SK-N-SH treated with all-trans-retinoic acid at 6 μM for 48 hours (cell line): ENCODE measurements around the gene PTPRO.

Experiments used
- ATAC-seq: fragments of 200-7000 bp; cut with Tn5 transposase; 3 replicates; pipeline ENCODE4 v1.9.1; 2020; ENCODE audit warnings: mild to moderate bottlenecking, moderate library complexity
- ARNTL ChIP-seq: fragments of 450-650 bp; formaldehyde crosslinking; IDR thresholded peaks from 2 replicates; pipeline ENCODE4 v1.5.0; 2020; ENCODE audit warnings: low read depth, mild to moderate bottlenecking, moderate library complexity, borderline replicate concordance
- BACH2 ChIP-seq: fragments of 250-450 bp; sonication (Bioruptor Pico); IDR thresholded peaks from 2 replicates; pipeline ENCODE4 v1.9.0; 2021; ENCODE audit warnings: mild to moderate bottlenecking, borderline replicate concordance
- CREB5 ChIP-seq: fragments of 250-450 bp; sonication (Bioruptor Pico); IDR thresholded peaks from 2 replicates; pipeline ENCODE4 v1.5.1; 2020; ENCODE audit warnings: low read depth, mild to moderate bottlenecking, moderate library complexity
- CSDC2 ChIP-seq: fragments of 250-450 bp; sonication (Bioruptor Pico); IDR thresholded peaks from 2 replicates; pipeline ENCODE4 v1.5.0; 2020; ENCODE audit warnings: mild to moderate bottlenecking, moderate library complexity
- ESRRG ChIP-seq: fragments of 250-450 bp; sonication (Bioruptor Pico); IDR thresholded peaks from 2 replicates; pipeline ENCODE4 v1.6.1; 2021; ENCODE audit warnings: mild to moderate bottlenecking
- GLIS3 ChIP-seq: fragments of 250-450 bp; sonication (Bioruptor Pico); IDR thresholded peaks from 2 replicates; pipeline ENCODE4 v1.5.0; 2020; ENCODE audit warnings: mild to moderate bottlenecking, moderate library complexity
- ISL1 ChIP-seq: fragments of 250-450 bp; sonication (Bioruptor Pico); IDR thresholded peaks from 2 replicates; pipeline ENCODE4 v2.1.2; 2022; ENCODE audit warnings: mild to moderate bottlenecking, moderate library complexity
- OSR1 ChIP-seq: fragments of 250-450 bp; sonication (Bioruptor Pico); IDR thresholded peaks from 2 replicates; pipeline ENCODE4 v1.8.0; 2022; ENCODE audit warnings: moderate library complexity, mild to moderate bottlenecking, inconsistent platforms
- PPARA ChIP-seq: fragments of 250-450 bp; sonication (Bioruptor Pico); IDR thresholded peaks from 2 replicates; pipeline ENCODE4 v1.5.0; 2020; ENCODE audit warnings: mild to moderate bottlenecking, borderline replicate concordance
- RARB ChIP-seq: fragments of 250-450 bp; sonication (Bioruptor Pico); IDR thresholded peaks from 2 replicates; pipeline ENCODE4 v1.8.0; 2021; ENCODE audit warnings: mild to moderate bottlenecking, moderate library complexity
- SNAI2 ChIP-seq: fragments of 250-450 bp; sonication (Bioruptor Pico); IDR thresholded peaks from 2 replicates; pipeline ENCODE4 v1.5.0; 2020; ENCODE audit warnings: mild to moderate bottlenecking, moderate library complexity
- TCF4 ChIP-seq: fragments of 250-450 bp; sonication (Bioruptor Pico); IDR thresholded peaks from 2 replicates; pipeline ENCODE4 v1.8.0; 2021; ENCODE audit warnings: mild to moderate bottlenecking, moderate library complexity, borderline replicate concordance
- TOX ChIP-seq: fragments of 250-450 bp; sonication (Bioruptor Pico); IDR thresholded peaks from 2 replicates; pipeline ENCODE4 v1.8.0; 2021; ENCODE audit warnings: mild to moderate bottlenecking, moderate library complexity, borderline replicate concordance
- ZC3H10 ChIP-seq: fragments of 250-450 bp; sonication (Bioruptor Pico); IDR thresholded peaks from 2 replicates; pipeline ENCODE4 v1.5.1; 2021; ENCODE audit warnings: mild to moderate bottlenecking, moderate library complexity
- ZFP3 ChIP-seq: fragments of 250-450 bp; sonication (Bioruptor Pico); IDR thresholded peaks from 2 replicates; pipeline ENCODE4 v1.5.0; 2020; ENCODE audit warnings: mild to moderate bottlenecking, moderate library complexity
- ZFP30 ChIP-seq: fragments of 450-650 bp; formaldehyde crosslinking; IDR thresholded peaks from 2 replicates; pipeline ENCODE4 v1.5.0; 2022; ENCODE audit warnings: mild to moderate bottlenecking, moderate library complexity
- ZNF565 ChIP-seq: fragments of 450-650 bp; formaldehyde crosslinking; conservative IDR thresholded peaks from 2 replicates; pipeline ENCODE4 v1.5.0; 2020; ENCODE audit warnings: low read depth, mild to moderate bottlenecking, moderate library complexity
- ZNF70 ChIP-seq: fragments of 450-650 bp; formaldehyde crosslinking; IDR thresholded peaks from 2 replicates; pipeline ENCODE4 v1.5.0; 2020; ENCODE audit warnings: mild to moderate bottlenecking, moderate library complexity
- TF ChIP-seq, protein P1 (sequence below): fragments of 250-450 bp; sonication (Bioruptor Pico); IDR thresholded peaks from 2 replicates; pipeline ENCODE4 v1.8.0; 2021; ENCODE audit warnings: low read depth, mild to moderate bottlenecking, moderate library complexity, borderline replicate concordance
- TF ChIP-seq, protein P2 (sequence below): fragments of 250-450 bp; sonication (Bioruptor Pico); IDR thresholded peaks from 2 replicates; pipeline ENCODE4 v1.5.1; 2021; ENCODE audit warnings: mild to moderate bottlenecking, moderate library complexity
- TF ChIP-seq, protein P3 (sequence below): fragments of 250-450 bp; sonication (Bioruptor Pico); IDR thresholded peaks from 2 replicates; pipeline ENCODE4 v1.8.0; 2020; ENCODE audit warnings: mild to moderate bottlenecking, moderate library complexity, borderline replicate concordance
- TF ChIP-seq, protein P4 (sequence below): fragments of 250-450 bp; sonication (Bioruptor Pico); IDR thresholded peaks from 2 replicates; pipeline ENCODE4 v1.5.0; 2020; ENCODE audit warnings: mild to moderate bottlenecking, moderate library complexity

PTPRO gene

DNA sequence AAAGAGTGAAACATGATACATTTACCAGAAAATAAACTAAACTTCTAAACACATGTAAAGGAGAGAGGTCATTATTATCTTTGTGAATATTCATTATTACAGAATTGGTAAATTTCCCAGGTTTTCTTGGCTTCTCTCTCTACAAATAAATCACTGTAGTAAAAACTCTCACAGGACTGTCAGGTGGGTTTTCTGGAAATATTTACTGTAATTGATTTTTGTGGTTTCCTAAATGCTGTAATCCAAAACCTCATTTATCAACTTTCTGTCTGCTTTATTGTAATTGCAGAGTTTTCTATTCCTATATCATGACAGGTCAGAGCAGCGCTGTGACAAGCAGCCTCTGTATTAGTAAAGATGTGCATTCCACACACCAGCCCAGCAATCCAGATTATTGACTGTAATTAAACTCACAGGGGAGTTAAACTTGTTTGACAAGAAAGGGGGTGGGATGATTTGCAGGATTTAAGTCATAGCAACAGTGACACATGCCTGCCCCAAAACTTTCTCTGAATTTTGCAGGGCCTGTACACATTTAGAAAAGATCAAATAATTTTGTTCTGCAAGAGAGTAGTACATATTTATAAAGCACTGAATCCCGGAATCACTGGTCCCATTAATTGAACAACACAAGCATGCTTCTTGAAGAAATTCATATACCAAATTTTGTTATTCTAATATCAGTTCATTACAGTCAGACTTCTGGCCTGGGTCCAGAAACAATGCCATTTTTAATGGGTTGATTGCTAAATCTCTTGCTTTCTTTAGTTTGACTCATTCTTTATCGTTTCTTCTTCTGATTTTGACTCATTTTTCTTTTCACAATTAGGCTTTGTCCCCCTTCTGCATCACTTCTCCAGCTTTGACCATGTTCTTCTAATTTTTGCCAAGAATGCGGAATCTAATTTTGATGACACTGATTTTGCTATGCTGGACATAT, 42.2 kb downstream of the PTPRO start (continued):
- no peak for TF ChIP-seq SNAI2 (CRISPR knock-in tag)

GRCh38 chr12:15368812-15369211, 46.5 kb downstream of the PTPRO start:
- TF ChIP-seq SNAI2 (CRISPR knock-in tag), result no peak
- no peak for TF ChIP-seq CSDC2
- no peak for TF ChIP-seq ARNTL (CRISPR knock-in tag)
- TF ChIP-seq, protein P1, sequence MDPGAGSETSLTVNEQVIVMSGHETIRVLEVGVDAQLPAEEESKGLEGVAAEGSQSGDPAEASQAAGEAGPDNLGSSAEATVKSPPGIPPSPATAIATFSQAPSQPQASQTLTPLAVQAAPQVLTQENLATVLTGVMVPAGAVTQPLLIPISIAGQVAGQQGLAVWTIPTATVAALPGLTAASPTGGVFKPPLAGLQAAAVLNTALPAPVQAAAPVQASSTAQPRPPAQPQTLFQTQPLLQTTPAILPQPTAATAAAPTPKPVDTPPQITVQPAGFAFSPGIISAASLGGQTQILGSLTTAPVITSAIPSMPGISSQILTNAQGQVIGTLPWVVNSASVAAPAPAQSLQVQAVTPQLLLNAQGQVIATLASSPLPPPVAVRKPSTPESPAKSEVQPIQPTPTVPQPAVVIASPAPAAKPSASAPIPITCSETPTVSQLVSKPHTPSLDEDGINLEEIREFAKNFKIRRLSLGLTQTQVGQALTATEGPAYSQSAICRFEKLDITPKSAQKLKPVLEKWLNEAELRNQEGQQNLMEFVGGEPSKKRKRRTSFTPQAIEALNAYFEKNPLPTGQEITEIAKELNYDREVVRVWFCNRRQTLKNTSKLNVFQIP (CRISPR knock-in tag), result no peak
- TF ChIP-seq, protein P2, sequence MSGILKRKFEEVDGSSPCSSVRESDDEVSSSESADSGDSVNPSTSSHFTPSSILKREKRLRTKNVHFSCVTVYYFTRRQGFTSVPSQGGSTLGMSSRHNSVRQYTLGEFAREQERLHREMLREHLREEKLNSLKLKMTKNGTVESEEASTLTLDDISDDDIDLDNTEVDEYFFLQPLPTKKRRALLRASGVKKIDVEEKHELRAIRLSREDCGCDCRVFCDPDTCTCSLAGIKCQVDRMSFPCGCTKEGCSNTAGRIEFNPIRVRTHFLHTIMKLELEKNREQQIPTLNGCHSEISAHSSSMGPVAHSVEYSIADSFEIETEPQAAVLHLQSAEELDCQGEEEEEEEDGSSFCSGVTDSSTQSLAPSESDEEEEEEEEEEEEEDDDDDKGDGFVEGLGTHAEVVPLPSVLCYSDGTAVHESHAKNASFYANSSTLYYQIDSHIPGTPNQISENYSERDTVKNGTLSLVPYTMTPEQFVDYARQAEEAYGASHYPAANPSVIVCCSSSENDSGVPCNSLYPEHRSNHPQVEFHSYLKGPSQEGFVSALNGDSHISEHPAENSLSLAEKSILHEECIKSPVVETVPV (CRISPR knock-in tag), result no peak
- no peak for TF ChIP-seq ZNF70
- TF ChIP-seq, protein P3, sequence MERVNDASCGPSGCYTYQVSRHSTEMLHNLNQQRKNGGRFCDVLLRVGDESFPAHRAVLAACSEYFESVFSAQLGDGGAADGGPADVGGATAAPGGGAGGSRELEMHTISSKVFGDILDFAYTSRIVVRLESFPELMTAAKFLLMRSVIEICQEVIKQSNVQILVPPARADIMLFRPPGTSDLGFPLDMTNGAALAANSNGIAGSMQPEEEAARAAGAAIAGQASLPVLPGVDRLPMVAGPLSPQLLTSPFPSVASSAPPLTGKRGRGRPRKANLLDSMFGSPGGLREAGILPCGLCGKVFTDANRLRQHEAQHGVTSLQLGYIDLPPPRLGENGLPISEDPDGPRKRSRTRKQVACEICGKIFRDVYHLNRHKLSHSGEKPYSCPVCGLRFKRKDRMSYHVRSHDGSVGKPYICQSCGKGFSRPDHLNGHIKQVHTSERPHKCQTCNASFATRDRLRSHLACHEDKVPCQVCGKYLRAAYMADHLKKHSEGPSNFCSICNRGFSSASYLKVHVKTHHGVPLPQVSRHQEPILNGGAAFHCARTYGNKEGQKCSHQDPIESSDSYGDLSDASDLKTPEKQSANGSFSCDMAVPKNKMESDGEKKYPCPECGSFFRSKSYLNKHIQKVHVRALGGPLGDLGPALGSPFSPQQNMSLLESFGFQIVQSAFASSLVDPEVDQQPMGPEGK, result no peak
- no peak for TF ChIP-seq RARB (CRISPR knock-in tag)
- no peak for TF ChIP-seq PPARA (CRISPR knock-in tag)
- TF ChIP-seq TCF4 (CRISPR knock-in tag), result no peak
- TF ChIP-seq ISL1 (CRISPR knock-in tag), result no peak
- TF ChIP-seq BACH2, result no peak
- no peak for TF ChIP-seq TOX (CRISPR knock-in tag)
- TF ChIP-seq ZFP3 (CRISPR knock-in tag), result no peak
- no peak for ATAC-seq

DNA sequence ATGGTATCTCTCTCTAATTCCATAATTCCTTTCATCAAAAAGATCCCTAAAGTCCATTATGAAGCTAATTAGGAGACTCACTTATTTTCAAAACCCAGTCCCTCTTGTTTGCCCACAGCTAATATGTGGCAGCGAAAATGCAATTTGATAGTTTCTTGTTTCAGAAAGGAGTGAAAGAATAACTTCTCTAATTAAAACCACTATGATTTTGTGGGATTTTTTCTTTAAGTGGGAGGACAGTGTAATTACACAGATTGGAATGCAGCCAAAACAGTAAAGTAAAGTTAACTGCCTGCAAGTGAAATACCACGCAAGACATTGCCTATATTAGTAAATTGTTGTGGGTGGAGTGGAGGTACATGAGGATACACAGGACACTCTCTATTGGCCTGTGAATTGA, 50.0 kb downstream of the PTPRO start:
- TF ChIP-seq SNAI2 (CRISPR knock-in tag), result no peak
- no peak for TF ChIP-seq ESRRG (CRISPR knock-in tag)
- TF ChIP-seq, protein P3, result no peak
- TF ChIP-seq ZFP30 (CRISPR knock-in tag), result no peak
- no peak for TF ChIP-seq ISL1 (CRISPR knock-in tag)
- TF ChIP-seq ARNTL (CRISPR knock-in tag), result no peak
- no peak for TF ChIP-seq GLIS3 (CRISPR knock-in tag)
- TF ChIP-seq PPARA (CRISPR knock-in tag), result no peak
- no peak for ATAC-seq

GRCh38 chr12:15387772-15388171, 65.5 kb downstream of the PTPRO start:
- ATAC-seq, result no peak
- no peak for TF ChIP-seq ESRRG (CRISPR knock-in tag)
- TF ChIP-seq CREB5, result no peak
- TF ChIP-seq, protein P4, sequence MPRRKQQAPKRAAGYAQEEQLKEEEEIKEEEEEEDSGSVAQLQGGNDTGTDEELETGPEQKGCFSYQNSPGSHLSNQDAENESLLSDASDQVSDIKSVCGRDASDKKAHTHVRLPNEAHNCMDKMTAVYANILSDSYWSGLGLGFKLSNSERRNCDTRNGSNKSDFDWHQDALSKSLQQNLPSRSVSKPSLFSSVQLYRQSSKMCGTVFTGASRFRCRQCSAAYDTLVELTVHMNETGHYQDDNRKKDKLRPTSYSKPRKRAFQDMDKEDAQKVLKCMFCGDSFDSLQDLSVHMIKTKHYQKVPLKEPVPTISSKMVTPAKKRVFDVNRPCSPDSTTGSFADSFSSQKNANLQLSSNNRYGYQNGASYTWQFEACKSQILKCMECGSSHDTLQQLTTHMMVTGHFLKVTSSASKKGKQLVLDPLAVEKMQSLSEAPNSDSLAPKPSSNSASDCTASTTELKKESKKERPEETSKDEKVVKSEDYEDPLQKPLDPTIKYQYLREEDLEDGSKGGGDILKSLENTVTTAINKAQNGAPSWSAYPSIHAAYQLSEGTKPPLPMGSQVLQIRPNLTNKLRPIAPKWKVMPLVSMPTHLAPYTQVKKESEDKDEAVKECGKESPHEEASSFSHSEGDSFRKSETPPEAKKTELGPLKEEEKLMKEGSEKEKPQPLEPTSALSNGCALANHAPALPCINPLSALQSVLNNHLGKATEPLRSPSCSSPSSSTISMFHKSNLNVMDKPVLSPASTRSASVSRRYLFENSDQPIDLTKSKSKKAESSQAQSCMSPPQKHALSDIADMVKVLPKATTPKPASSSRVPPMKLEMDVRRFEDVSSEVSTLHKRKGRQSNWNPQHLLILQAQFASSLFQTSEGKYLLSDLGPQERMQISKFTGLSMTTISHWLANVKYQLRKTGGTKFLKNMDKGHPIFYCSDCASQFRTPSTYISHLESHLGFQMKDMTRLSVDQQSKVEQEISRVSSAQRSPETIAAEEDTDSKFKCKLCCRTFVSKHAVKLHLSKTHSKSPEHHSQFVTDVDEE (CRISPR knock-in tag), result no peak
- TF ChIP-seq ZC3H10, result no peak
- no peak for TF ChIP-seq ARNTL (CRISPR knock-in tag)
- TF ChIP-seq ZNF565 (CRISPR knock-in tag), result no peak
- TF ChIP-seq ZFP30 (CRISPR knock-in tag), result no peak
- TF ChIP-seq OSR1, result no peak
- TF ChIP-seq CSDC2, result no peak
- no peak for TF ChIP-seq BACH2
- no peak for TF ChIP-seq ZFP3 (CRISPR knock-in tag)
- TF ChIP-seq SNAI2 (CRISPR knock-in tag), result no peak
- TF ChIP-seq ISL1 (CRISPR knock-in tag), result no peak
- TF ChIP-seq TOX (CRISPR knock-in tag), result no peak
- TF ChIP-seq GLIS3 (CRISPR knock-in tag), result no peak
- TF ChIP-seq PPARA (CRISPR knock-in tag), result no peak
